HG02759 (cell line): ENCODE results near the gene TTLL11.

ENCODE experiments used
- ATAC-seq: cut with Tn5 transposase; IDR thresholded peaks from one replicate; pipeline ENCODE4 v1.9.1; 2021; ENCODE audit warnings: mild to moderate bottlenecking, moderate library complexity; ENCODE audit not compliant: unreplicated experiment

TTLL11 gene

GRCh38 chr9:121780177-121781040 lies 312.7 kb downstream of the TTLL11 start:
- ATAC-seq = no peak

DNA sequence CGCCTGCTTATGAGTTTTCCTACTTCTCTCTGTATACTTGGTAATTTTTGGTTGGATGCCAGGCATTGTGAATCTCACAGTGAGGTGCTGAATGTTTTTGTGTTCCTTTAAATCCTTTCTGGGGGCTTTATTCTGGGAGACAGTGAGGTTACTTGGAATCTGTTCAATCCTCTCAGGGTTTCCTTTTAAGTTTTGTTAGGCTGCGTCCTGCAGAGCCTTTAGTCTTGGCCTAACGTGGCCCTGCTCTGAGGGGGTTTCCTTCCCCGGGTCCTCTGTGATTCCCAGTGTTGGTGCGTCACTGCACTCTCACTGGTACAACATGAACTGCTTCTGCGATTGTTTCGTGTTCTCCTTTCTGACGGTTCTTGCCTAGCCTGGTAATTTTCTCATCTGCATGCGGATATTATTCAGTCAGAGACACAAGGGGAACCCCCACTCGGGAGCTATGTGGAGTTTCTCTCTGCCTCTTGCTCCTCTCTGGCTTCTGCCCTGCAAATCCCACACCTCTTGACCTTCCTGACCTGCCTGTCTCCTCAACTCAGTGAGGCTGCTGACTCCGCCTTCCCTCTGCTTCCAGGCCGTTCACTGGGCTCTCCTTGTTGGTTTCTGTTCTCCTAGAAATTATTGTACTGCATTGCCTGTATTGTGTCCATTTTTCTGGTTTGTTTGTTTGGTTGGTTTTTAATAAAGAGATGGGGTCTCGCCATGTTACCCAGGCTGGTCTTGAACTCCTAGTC lies 313.6 kb downstream of the TTLL11 start:
- ATAC-seq = no peak

DNA sequence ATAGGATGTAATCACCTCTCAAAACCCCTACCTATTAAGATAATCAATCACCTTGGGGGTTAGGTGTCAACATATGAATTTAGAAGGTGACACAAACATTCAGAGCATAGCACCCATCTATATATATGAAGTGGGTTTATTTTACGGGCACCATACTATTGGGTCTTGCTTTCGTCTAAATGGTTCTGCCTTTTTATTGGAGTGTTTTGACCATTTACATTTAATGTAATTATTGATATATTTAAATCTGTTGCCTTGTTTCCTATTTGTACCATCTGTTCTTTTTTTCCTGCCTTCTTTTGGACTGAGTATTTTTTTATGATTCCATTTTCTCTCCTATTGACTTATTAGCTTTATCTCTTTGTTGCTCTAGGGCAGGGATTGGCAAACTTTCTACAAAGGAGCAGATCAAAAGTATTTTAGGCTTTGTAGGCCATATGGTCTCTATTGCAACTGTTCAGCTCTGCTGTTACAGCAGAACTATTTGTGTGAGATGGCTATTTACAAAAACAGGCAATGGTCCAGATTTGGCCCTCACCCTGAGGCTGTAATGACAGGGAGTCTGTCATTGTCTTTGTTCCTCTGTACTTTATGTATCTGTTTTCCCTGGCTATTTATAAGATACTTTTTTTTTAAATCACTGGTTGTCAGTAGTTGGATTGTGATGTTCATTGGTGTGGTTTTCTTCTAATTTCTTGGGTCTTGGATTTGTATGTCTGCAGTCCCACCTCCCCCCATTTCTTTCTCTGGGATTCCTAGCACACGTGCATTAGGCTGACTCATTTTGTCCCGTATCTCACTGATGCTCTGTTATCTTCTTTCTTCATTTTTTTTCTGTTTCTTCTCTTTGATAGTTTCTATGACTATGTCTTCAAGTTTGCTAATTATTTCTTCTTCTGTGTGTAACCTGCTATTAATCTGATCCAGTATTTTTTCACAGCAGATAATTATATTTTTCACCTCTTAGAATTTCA lies 314.6 kb downstream of the TTLL11 start:
- ATAC-seq = no peak

DNA sequence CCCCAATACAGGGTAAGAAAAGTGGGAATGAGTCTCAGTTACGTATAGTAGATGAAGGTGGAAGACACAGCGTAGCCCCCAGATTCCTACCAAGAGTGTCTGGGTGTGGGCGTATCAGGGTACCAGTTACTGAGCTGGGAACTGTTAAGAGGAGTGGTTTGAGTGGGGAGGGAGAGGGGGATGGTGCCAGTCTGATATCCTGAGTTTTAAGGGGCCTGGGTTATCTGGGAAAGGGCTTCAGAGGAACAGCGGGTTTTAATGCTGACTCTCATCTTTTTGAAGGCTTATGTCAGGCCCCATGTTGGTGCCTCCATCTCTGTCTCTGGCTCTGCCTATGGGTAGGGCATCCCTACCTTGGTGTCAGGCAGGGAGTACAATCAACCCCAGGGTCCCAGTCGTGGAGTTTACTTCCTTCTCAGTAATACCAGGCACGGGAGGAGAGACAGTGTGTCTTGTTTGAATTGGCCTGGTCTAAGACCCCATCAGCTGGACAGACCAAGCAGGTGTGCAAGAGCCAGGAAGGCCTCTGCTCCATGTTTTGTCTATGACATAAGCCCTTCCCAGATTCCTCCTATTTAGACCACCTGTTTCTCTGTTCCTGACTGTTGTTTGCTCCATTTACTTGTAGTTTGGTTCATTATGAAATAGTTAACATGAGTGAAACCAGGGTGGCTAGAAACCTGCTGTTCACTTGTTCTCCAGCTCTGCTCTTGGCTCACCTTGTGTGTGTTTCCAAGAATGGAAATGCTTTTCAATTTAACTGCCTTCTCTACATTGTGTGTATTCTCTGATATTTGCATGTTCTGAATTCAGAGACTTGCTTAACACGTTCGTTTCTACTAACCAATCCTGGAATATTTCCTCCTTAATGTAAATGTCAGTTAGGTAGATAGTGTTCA lies 316.1 kb downstream of the TTLL11 start:
- no peak for ATAC-seq

GRCh38 chr9:121776001-121776738 lies 316.9 kb downstream of the TTLL11 start:
- ATAC-seq = no peak

GRCh38 chr9:121774715-121775613 lies 318.1 kb downstream of the TTLL11 start:
- ATAC-seq = no peak

- no peak for ATAC-seq
These were observed 319.0 kb downstream of the TTLL11 start for GRCh38 chr9:121773954-121774714.

GRCh38 chr9:121773286-121773953 lies 319.7 kb downstream of the TTLL11 start:
- ATAC-seq = no peak

GRCh38 chr9:121772600-121773285 lies 320.4 kb downstream of the TTLL11 start:
- no peak for ATAC-seq
